Activated CD4-positive, alpha-beta T cell treated with anti-CD3 and anti-CD28 coated beads for 1 hour (primary cell): ENCODE results near the gene MME.

Experiments used
- DNase-seq: peaks from one replicate; pipeline ENCODE4 v3.0.0-alpha.2; 2020

MME gene

GRCh38 chr3:155079746-155080487, at the start of gene MME:
TSS of gene MME (plus strand) at chr3:155080319. CDS start at chr3:155084168, 3,849 bp downstream.
- DNase-seq, result no peak

- DNase-seq, result no peak
Observed at GRCh38 chr3:155031186-155031585, 48.9 kb upstream of the MME start.

- DNase-seq, result no peak
Observed at GRCh38 chr3:155032918-155033317, 47.2 kb upstream of the MME start.

GRCh38 chr3:155034786-155035185, 45.3 kb upstream of the MME start:
- DNase-seq, result no peak

DNA sequence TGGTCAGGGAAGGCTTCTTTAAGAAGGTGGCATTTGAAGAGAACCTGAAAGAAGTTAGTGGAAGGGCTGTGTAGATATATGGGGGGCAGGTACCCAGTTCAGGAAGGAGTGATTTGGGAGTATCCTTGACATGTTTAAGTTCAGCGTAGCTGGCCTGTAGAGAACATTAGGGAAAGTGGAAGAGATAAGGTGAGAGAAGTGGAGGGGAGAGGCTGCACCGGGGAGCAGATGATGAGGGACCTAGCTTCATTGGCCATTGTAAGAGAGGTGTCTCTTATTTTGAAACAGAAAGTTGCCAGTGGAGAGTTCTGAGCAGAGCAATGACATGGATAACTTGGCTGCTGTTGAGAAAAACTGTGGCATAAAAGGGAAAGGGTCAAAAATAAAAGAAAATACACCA, 44.6 kb upstream of the MME start:
- DNase-seq, result no peak

DNA sequence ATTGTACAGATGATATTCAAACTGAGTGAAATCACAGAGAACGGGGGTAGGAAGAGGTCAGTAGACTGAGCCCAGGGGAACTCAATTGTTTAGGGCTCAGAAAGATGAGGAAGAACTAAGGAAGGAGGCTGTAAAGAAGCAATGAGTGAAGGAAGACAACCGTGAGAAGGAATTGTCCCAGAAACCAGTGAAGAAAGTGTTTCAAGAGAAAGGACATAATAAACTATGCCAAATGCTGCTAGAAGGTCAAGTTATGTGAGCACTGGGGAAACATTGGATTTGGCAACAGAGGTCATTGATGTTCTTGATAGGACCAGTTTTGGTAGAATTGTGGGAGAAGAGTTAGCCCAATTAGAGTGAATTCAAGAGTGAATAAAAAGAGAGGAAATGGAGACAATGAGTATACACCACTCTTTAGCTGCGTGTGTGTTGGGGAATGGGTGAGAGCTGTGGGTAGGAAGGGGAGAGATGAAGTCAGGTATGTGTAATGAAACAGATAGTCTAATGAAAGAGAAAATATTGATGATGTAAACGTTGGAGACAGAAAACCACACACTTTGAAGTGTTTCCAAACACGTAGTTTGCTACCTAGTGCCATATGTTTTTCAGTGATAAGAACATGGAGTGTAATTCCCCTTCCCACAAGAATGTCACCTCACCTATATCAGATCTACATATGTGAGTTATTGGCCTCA, 42.5 kb upstream of the MME start:
- no peak for DNase-seq

GRCh38 chr3:155038203-155038554, 41.9 kb upstream of the MME start:
- no peak for DNase-seq

GRCh38 chr3:155046935-155047334, 33.2 kb upstream of the MME start:
- no peak for DNase-seq

GRCh38 chr3:155047672-155048071, 32.4 kb upstream of the MME start:
- no peak for DNase-seq

GRCh38 chr3:155049959-155050358, 30.2 kb upstream of the MME start:
- DNase-seq, result no peak

- DNase-seq, result no peak
Observed at GRCh38 chr3:155052470-155052869, 27.6 kb upstream of the MME start.

DNA sequence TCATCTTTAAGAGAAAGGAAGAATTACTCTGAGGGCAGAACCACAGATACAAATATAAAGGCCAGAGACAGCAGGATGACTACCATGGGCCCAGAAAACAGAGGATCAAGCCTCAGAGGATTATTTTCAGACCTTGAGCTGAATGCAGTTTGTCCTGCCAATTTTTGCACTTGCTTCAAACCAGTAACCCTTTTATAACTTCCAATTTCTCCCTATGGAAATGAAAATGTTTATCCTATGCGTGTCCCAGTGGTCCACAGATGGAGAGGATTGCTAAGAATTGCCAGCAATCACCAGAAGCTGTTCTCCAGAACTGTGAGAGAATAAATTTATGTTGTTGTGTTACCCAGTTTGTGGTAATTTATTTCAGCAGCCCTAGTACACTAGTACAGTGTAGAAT, 26.4 kb upstream of the MME start:
- DNase-seq, result no peak

- DNase-seq, result no peak
Observed at GRCh38 chr3:155064920-155065319, 15.2 kb upstream of the MME start.

- DNase-seq, result no peak
Observed at GRCh38 chr3:155065537-155065936, 14.6 kb upstream of the MME start.

- DNase-seq, result no peak
Observed at GRCh38 chr3:155069729-155070128, 10.4 kb upstream of the MME start.

DNA sequence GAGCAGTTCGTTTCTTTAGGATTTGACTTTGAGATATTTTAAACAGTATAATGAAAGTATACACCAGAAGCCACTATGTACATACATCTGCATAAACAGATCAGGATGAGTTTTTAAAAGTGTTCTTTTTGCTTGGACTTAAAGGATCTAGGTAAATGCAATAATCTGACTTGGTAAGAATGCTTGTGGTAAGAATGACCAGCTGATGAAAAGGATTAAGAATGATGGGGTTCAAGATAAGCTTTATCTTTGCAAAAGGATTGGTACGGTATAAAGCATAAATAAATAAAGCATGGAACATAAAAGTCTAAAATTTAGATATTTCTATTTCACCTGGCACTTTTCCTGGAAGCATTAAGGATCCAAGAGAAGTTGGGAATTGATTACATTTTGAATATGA, 9.8 kb upstream of the MME start:
- DNase-seq, result no peak

GRCh38 chr3:155070932-155071387, 9.2 kb upstream of the MME start:
- DNase-seq, result no peak

DNA sequence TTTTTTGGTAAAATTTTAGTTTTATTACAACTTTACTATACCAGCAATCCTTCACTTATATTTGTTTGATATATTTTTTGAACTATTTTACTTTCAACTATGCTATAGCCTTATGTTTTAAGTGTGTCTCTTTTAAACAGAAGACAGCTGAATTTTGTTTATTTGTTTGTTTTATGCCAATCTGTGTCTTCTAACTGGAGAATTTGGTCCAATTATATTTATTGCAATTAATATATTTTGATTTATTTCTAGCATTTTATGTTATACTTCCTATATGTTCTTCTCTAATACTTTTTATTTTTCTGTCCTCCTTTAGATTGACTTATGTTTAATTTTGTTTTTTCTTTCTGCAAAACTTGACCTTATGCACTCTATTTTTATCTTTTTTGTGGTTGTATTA, 4.9 kb upstream of the MME start:
- DNase-seq, result no peak

GRCh38 chr3:155076888-155077287, 3.2 kb upstream of the MME start:
- no peak for DNase-seq

DNA sequence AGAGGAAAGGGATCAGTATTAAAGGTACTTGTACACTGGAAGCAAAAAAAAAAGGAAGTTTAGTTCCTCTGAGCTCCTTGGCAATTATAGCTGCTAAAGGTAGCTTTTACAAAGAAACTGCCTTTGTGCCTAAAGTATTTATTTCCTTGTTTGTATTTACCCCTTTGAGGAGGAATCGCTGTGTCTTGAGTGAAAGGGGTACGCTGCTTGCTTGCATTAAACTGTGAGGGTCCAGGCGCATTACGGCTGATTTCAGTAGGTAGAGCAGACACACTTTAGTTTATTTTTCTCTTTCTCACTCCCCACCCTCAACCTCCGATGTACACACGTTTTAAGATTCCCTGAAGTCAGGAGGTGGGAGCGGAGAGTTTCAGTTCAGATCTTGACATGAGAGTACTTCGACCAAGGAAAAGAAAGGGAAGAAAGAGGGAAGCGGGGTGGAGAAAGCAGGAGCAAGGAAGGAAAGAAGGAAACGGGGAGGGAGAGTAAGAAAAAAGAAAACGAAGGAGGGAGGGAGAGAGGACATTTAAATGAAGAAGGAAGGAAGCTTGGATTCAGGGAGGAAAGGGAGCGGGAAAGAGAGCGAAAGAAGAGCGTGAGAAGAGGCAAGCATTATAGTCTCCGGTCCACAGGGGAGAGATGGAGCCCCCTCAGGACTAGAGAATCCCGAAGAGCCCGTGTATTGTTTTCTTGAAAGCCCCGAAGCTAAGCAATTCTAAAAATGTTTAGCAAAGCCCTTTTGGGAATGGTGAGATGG, 1.2 kb upstream of the MME start:
- no peak for DNase-seq

DNA sequence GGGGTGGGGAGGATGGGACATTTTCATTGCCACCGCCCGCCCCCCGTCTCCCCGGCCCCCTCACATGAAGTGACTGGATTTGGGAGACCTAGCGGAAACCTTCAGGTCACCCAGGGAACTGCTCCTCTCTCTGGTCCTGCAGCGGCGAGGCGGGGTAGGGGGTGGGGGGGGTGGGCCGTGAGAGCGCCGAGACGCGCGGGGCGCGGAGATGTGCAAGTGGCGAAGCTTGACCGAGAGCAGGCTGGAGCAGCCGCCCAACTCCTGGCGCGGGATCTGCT, 712 bp upstream of the MME start:
- DNase-seq, result no peak

- DNase-seq, result no peak
Observed at GRCh38 chr3:155080692-155081091, 573 bp downstream of the MME start.

- no peak for DNase-seq
Observed at GRCh38 chr3:155083313-155083905, 3.3 kb downstream of the MME start.

DNA sequence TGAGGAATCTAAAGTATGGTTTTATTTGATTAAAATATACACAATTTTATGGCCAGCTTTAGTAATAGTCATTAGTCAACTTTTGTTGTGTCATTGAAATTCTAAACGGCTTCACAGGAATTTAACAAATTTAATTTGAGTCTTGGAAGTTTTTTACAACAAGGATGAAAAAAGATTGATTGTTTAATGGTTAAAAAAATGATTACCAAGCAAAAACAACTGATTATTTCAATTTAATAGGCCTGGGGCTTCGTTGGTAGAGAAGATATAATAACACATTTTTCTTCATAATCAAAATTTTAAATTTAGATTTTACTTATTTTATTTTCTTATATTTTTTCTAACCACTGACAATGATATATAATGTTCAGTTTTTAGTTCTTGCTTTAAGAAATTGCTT, 4.4 kb downstream of the MME start:
- DNase-seq, result no peak
